PC-3 (cell line): Measurements from ENCODE around the gene PM20D2. TPM values are rescaled to one million over a fixed set of nuclear protein-coding genes. Genes with fewer than 3 reads are reported as not detected.

Source experiments
- ATAC-seq: fragments of 200-7000 bp; cut with Tn5 transposase; 2 replicates; pipeline ENCODE4 v1.9.1; 2020; ENCODE audit warnings: mild to moderate bottlenecking, moderate library complexity
- BruUV-seq: library from RNA; stranded (reverse); fragments of 400-500 nt; replicated peaks from 2 replicates; lab custom pipeline; 2021; lab: Mats Ljungman, UMichigan
- CTCF ChIA-PET: fragments of 300-600 bp; sonication (Branson Sonifier 250); formaldehyde crosslinking; loops from one replicate; lab custom pipeline; 2022; ENCODE audit warnings: antibody characterized with exemption; lab: Charles Lee
- POLR2A ChIA-PET: fragments of 300-600 bp; sonication (Branson Sonifier 250); formaldehyde crosslinking; loops from one replicate; lab custom pipeline; 2022; ENCODE audit warnings: antibody characterized with exemption; ENCODE audit not compliant: unreplicated experiment; lab: Charles Lee
- DNase-seq: peaks from one replicate; pipeline ENCODE4 v3.0.0-alpha.2; 2015
- H2AFZ ChIP-seq: fragments of 300-600 bp; sonication (generic); 2 replicates; pipeline ENCODE4 v1.6.0; 2016; ENCODE audit warnings: antibody characterized with exemption, low read length
- H3F3A ChIP-seq: fragments of 300-600 bp; sonication (generic); one replicate; pipeline ENCODE4 v1.6.0; 2017; ENCODE audit warnings: antibody characterized with exemption, low read length, control low read depth, mild to moderate bottlenecking; ENCODE audit not compliant: unreplicated experiment
- H3K27ac ChIP-seq: fragments of 300-600 bp; sonication (generic); 2 replicates; pipeline ENCODE4 v1.5.1; 2016; ENCODE audit warnings: mild to moderate bottlenecking, low read length
- H3K27me3 ChIP-seq: fragments of 300-600 bp; sonication (generic); 2 replicates; pipeline ENCODE4 v1.6.1; 2016; ENCODE audit warnings: low read length, mixed read lengths
- H3K36me3 ChIP-seq: fragments of 300-600 bp; sonication (generic); 2 replicates; pipeline ENCODE4 v1.6.1; 2016; ENCODE audit warnings: low read depth, mixed run types, low read length, mixed read lengths
- H3K4me1 ChIP-seq: fragments of 300-600 bp; sonication (generic); 2 replicates; pipeline ENCODE4 v1.5.1; 2016; ENCODE audit warnings: low read length; ENCODE audit not compliant: insufficient read depth
- H3K4me2 ChIP-seq: fragments of 300-600 bp; sonication (generic); 2 replicates; pipeline ENCODE4 v1.6.0; 2016; ENCODE audit warnings: low read length
- H3K4me3 ChIP-seq: fragments of 300-600 bp; sonication (generic); 2 replicates; pipeline ENCODE4 v1.5.1; 2016; ENCODE audit warnings: mild to moderate bottlenecking, low read length, mixed read lengths
- H3K79me2 ChIP-seq: fragments of 300-600 bp; sonication (generic); 2 replicates; pipeline ENCODE4 v1.6.1; 2017; ENCODE audit warnings: low read length, mixed read lengths
- H3K9ac ChIP-seq: fragments of 300-600 bp; sonication (generic); 2 replicates; pipeline ENCODE4 v1.6.0; 2016; ENCODE audit warnings: mild to moderate bottlenecking, low read length
- H3K9me2 ChIP-seq: fragments of 300-600 bp; sonication (generic); replicated peaks from 2 replicates; pipeline ENCODE4 v1.6.1; 2016; ENCODE audit warnings: mixed run types, low read length, mixed read lengths
- H3K9me3 ChIP-seq: fragments of 300-600 bp; sonication (generic); 2 replicates; pipeline ENCODE4 v1.6.1; 2016; ENCODE audit warnings: low read length, mixed read lengths
- H4K20me1 ChIP-seq: fragments of 300-600 bp; sonication (generic); 2 replicates; pipeline ENCODE4 v1.6.1; 2016; ENCODE audit warnings: low read length, mixed read lengths
- CTCF ChIP-seq: fragments of 300-600 bp; sonication (generic); conservative IDR thresholded peaks from 2 replicates; pipeline ENCODE4 v1.5.1; 2017; ENCODE audit warnings: antibody characterized with exemption, low read depth, mild to moderate bottlenecking, low read length
- EZH2 ChIP-seq: fragments of 300-600 bp; sonication (generic); IDR thresholded peaks from one replicate; pipeline ENCODE4 v1.6.1; 2017; ENCODE audit warnings: antibody characterized with exemption, mild to moderate bottlenecking, low read length; ENCODE audit not compliant: unreplicated experiment
- EZH2phosphoT487 ChIP-seq: fragments of 300-600 bp; sonication (generic); IDR thresholded peaks from 2 replicates; pipeline ENCODE4 v1.6.1; 2018; ENCODE audit warnings: mild to moderate bottlenecking, antibody characterized with exemption, low read length, borderline replicate concordance
- intact Hi-C: fragments of 100-400 bp; cut with micrococcal nuclease; formaldehyde crosslinking; loops from 2 replicates; pipeline ENCODE4 v1.9.0; 2023
- total RNA-seq: library from RNA; depleted of rRNA; stranded (reverse); fragments of >200 nt; gene quantifications from 2 replicates; pipeline ENCODE4 v1.2.3, GENCODE V29; 2014

The PM20D2 gene
- total RNA-seq, 1 experiment from 2014 or later = 17.3 TPM

GRCh38 chr6:89184344-89184743 is 38.5 kb downstream of the PM20D2 start:
- Histone ChIP-seq H3K27ac (no peak overlapping the region), H3K27me3 (peaks cover 9% of the 10 kb centered on the region; the same call in 1 of the 2 replicates), H3F3A (no peaks in the 10 kb centered on the region), H3K9me3 (no peaks in the 10 kb centered on the region), H3K9me2 (no peaks in the 10 kb centered on the region), H3K4me2 (no peak overlapping the region), H3K79me2 (no peaks in the 10 kb centered on the region), H3K4me3 (no peak overlapping the region), H3K9ac (no peak overlapping the region), H3K36me3 (no peaks in the 10 kb centered on the region), H2AFZ (no peak overlapping the region), H3K4me1 (no peaks in the 10 kb centered on the region), H4K20me1 (no peaks in the 10 kb centered on the region)
- POLR2A ChIA-PET = interaction anchor here (0.7 kb wide), 1 partner anchor 206 kb away, joined by 5 read pairs; no protein-coding TSS in a partner anchor
- DNase-seq = no peak
- BruUV-seq = no TSS peak
- intact Hi-C loops = no loop called here
- TF ChIP-seq EZH2 = no peak
- no peak for TF ChIP-seq CTCF
- ATAC-seq = no peak
- CTCF ChIA-PET = no interaction called here

GRCh38 chr6:89186762-89187161 is 40.9 kb downstream of the PM20D2 start:
- Histone ChIP-seq H3K4me3 (no peak overlapping the region), H3K9me3 (no peaks in the 10 kb centered on the region), H3K9ac (no peak overlapping the region), H3K27me3 (no peaks in the 10 kb centered on the region), H3F3A (no peaks in the 10 kb centered on the region), H3K27ac (no peak overlapping the region), H3K79me2 (no peaks in the 10 kb centered on the region), H3K36me3 (no peaks in the 10 kb centered on the region), H2AFZ (no peak overlapping the region), H3K4me1 (no peaks in the 10 kb centered on the region), H4K20me1 (no peaks in the 10 kb centered on the region), H3K9me2 (no peaks in the 10 kb centered on the region), H3K4me2 (no peak overlapping the region)
- no peak for TF ChIP-seq EZH2phosphoT487
- TF ChIP-seq CTCF = no peak
- no peak for TF ChIP-seq EZH2
- ChIA-PET POLR2A (no interaction called here), CTCF (no interaction called here)
- no TSS peak for BruUV-seq
- intact Hi-C loops = no loop called here
- ATAC-seq = no peak
- no peak for DNase-seq

DNA sequence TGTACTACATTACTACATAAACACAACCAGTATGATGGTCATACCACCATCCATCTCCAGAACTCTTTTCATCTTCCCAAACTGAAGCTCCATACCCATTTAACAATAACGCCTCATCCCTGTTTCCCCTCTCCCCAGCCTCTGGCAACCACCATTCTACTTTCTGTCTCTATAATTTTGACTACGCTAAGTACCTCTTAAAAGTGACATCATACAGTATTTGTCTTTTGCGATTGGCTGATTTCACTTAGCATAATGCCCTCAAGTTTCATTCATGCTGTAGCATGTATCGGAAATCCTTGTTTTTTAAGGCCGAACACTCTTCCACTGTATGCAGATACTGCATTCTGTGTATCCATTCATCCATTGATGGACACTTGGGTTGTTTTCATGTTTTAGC is 41.6 kb downstream of the PM20D2 start:
- Histone ChIP-seq H3K27ac (no peak overlapping the region), H3K4me3 (no peak overlapping the region), H3K4me2 (no peak overlapping the region), H3K9ac (no peak overlapping the region), H2AFZ (no peak overlapping the region), H3F3A (no peaks in the 10 kb centered on the region), H3K79me2 (no peaks in the 10 kb centered on the region), H4K20me1 (no peaks in the 10 kb centered on the region), H3K9me3 (no peaks in the 10 kb centered on the region), H3K36me3 (no peaks in the 10 kb centered on the region), H3K4me1 (no peaks in the 10 kb centered on the region), H3K27me3 (no peaks in the 10 kb centered on the region), H3K9me2 (no peaks in the 10 kb centered on the region)
- CTCF ChIA-PET = no interaction called here
- DNase-seq (no peak), ATAC-seq (no peak)
- intact Hi-C loops = no loop called here
- no TSS peak for BruUV-seq
- POLR2A ChIA-PET = no interaction called here
- TF ChIP-seq EZH2phosphoT487 (no peak), CTCF (no peak), EZH2 (no peak)
